Placental epithelial cell (primary cell): Measurements from ENCODE around the gene PPM1A. TPM values are rescaled to one million over a fixed set of nuclear protein-coding genes. Genes with fewer than 3 reads are reported as not detected.

Experiments
- total RNA-seq: library from RNA; depleted of rRNA; stranded (reverse); fragments of >200 nt; gene quantifications from 2 replicates; pipeline ENCODE4 v1.2.3, GENCODE V29; 2012

PPM1A gene
- total RNA-seq: 21.3 and 31.4 TPM in 2 replicates

GRCh38 chr14:60248697-60249318 lies at the start of gene PPM1A:
PPM1A (plus strand) TSS chr14:60249221; CDS start chr14:60282704, 33,483 bp downstream.

Other genes with a start within 250 kb of the PPM1A start
- gene PCNX4, start 157.3 kb upstream of the PPM1A start, total RNA-seq: 58.1 and 94.2 TPM in 2 replicates
- gene DHRS7, start 83.8 kb upstream of the PPM1A start, total RNA-seq: 49.2 and 63.6 TPM in 2 replicates
- not detected in 2 replicates for gene C14orf39, start 236.8 kb downstream of the PPM1A start, total RNA-seq